GM23248 (cell line): ENCODE data around the gene SLC15A4.

Source experiments
- EZH2 ChIP-seq: fragments of 200-600 bp; sonication (generic); IDR thresholded peaks from 2 replicates; pipeline ENCODE4 v1.6.1; 2018; ENCODE audit warnings: antibody characterized with exemption, mild to moderate bottlenecking; ENCODE audit not compliant: insufficient read depth, poor library complexity, severe bottlenecking
- EZH2phosphoT487 ChIP-seq: fragments of 200-600 bp; sonication (generic); IDR thresholded peaks from 2 replicates; pipeline ENCODE4 v1.6.1; 2018; ENCODE audit warnings: antibody characterized with exemption, moderate library complexity, mild to moderate bottlenecking, low read depth; ENCODE audit not compliant: insufficient read depth

DNA sequence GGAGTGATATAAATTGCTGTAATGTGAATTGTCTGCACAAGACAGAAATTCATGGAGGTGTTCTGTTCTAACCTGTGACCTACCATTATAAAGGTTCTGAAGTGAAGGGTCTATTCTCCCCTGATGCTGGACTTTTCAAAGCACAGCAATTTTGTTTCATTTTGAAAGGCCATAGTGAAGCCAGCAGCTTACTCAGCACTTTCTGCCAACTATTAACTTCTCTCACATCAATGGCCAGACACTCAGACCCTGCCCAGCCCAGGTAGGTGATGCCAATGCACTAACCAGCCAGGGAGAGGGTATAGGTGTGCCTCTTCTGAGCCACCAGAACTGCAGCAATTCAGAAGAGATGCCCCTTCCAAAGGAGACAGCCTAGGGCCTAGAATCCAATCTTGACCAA lies 43.9 kb downstream of the SLC15A4 start:
- no peak for TF ChIP-seq EZH2
- TF ChIP-seq EZH2phosphoT487: no peak
